22Rv1 (cell line): ENCODE measurements around the gene ITPKB.

Source experiments
- CTCF ChIP-seq: fragments of 450-650 bp; IDR thresholded peaks from 2 replicates; pipeline ENCODE4 v1.5.1; 2017; ENCODE audit warnings: mild to moderate bottlenecking
- ZFX ChIP-seq: fragments of 450-650 bp; IDR thresholded peaks from 2 replicates; pipeline ENCODE4 v1.6.1; 2017; ENCODE audit warnings: antibody characterized with exemption, borderline replicate concordance

GRCh38 chr1:226679262-226679661, 59.8 kb downstream of the ITPKB start:
- TF ChIP-seq CTCF (no peak), ZFX (no peak)
